Stimulated activated memory B cell treated with anti-CD40 and anti-IgM and Interleukin-4, amounts not matched to agents 10 μg/mL and 1 μg/mL and 100 μg/mL, for 72 hours (primary cell): ENCODE results near the gene RFTN1.

ENCODE experiments used
- ATAC-seq: fragments of 150-1000 bp; cut with Tn5 transposase; 2 replicates; pipeline ENCODE4 v1.10.0; 2021
- H3K27ac Mint-ChIP-seq: one replicate; pipeline ENCODE4 v1.8.0; 2022; ENCODE audit warnings: mild to moderate bottlenecking, mixed read lengths
- H3K27me3 Mint-ChIP-seq: one replicate; pipeline ENCODE4 v1.8.0; 2022; ENCODE audit warnings: mixed read lengths
- H3K36me3 Mint-ChIP-seq: one replicate; pipeline ENCODE4 v1.8.0; 2022; ENCODE audit warnings: mixed read lengths
- H3K4me1 Mint-ChIP-seq: one replicate; pipeline ENCODE4 v1.8.0; 2022; ENCODE audit warnings: mixed read lengths
- H3K4me3 Mint-ChIP-seq: one replicate; pipeline ENCODE4 v1.8.0; 2022; ENCODE audit warnings: mild to moderate bottlenecking, moderate library complexity, mixed read lengths
- H3K9me3 Mint-ChIP-seq: one replicate; pipeline ENCODE4 v1.8.0; 2022; ENCODE audit warnings: mixed read lengths

RFTN1 gene

GRCh38 chr3:16432714-16433113 is 80.8 kb downstream of the RFTN1 start:
- no peaks in the 10 kb centered on the region for H3K27me3 Mint-ChIP-seq
- peak overlapping the region; percentile 28 for H3K4me3 Mint-ChIP-seq
- peaks cover 93% of the 10 kb centered on the region for H3K36me3 Mint-ChIP-seq
- no peak for ATAC-seq
- no peaks in the 10 kb centered on the region for H3K9me3 Mint-ChIP-seq
- H3K4me1 Mint-ChIP-seq: peaks cover 76% of the 10 kb centered on the region
- peak overlapping the region; percentile 98 for H3K27ac Mint-ChIP-seq

GRCh38 chr3:16430717-16431630 is 82.5 kb downstream of the RFTN1 start:
- H3K36me3 Mint-ChIP-seq: peaks cover 96% of the 10 kb centered on the region
- peaks cover 82% of the 10 kb centered on the region for H3K4me1 Mint-ChIP-seq
- no peaks in the 10 kb centered on the region for H3K9me3 Mint-ChIP-seq
- ATAC-seq: peak; percentile 95
- peak overlapping the region; percentile 98 for H3K27ac Mint-ChIP-seq
- peak overlapping the region; percentile 66 for H3K4me3 Mint-ChIP-seq
- H3K27me3 Mint-ChIP-seq: peaks cover under 1% of the 10 kb centered on the region

GRCh38 chr3:16429086-16429485 is 84.4 kb downstream of the RFTN1 start:
- peak overlapping the region; percentile 8 for H3K4me3 Mint-ChIP-seq
- H3K36me3 Mint-ChIP-seq: peaks cover 94% of the 10 kb centered on the region
- peaks cover 9% of the 10 kb centered on the region for H3K27me3 Mint-ChIP-seq
- H3K9me3 Mint-ChIP-seq: no peaks in the 10 kb centered on the region
- peaks cover 77% of the 10 kb centered on the region for H3K4me1 Mint-ChIP-seq
- H3K27ac Mint-ChIP-seq: peak overlapping the region; percentile 98
- no peak for ATAC-seq

GRCh38 chr3:16428612-16429011 is 84.9 kb downstream of the RFTN1 start:
- Mint-ChIP-seq H3K9me3 (no peaks in the 10 kb centered on the region), H3K4me3 (no peak overlapping the region), H3K27ac (peak overlapping the region; percentile 98), H3K36me3 (peaks cover 90% of the 10 kb centered on the region), H3K4me1 (peaks cover 72% of the 10 kb centered on the region), H3K27me3 (peaks cover 9% of the 10 kb centered on the region)
- ATAC-seq: no peak

- Mint-ChIP-seq H3K36me3 (peaks cover 89% of the 10 kb centered on the region), H3K4me1 (peaks cover 59% of the 10 kb centered on the region), H3K4me3 (no peak overlapping the region), H3K9me3 (no peaks in the 10 kb centered on the region), H3K27ac (no peak overlapping the region), H3K27me3 (peaks cover 9% of the 10 kb centered on the region)
- ATAC-seq: no peak
These were observed 86.2 kb downstream of the RFTN1 start for GRCh38 chr3:16427103-16427965.

GRCh38 chr3:16426665-16427064 is 86.8 kb downstream of the RFTN1 start:
- H3K9me3 Mint-ChIP-seq: no peaks in the 10 kb centered on the region

GRCh38 chr3:16426029-16426400 is 87.5 kb downstream of the RFTN1 start:
- Mint-ChIP-seq H3K9me3 (no peaks in the 10 kb centered on the region), H3K27me3 (peaks cover 9% of the 10 kb centered on the region), H3K27ac (no peak overlapping the region), H3K4me3 (no peak overlapping the region), H3K36me3 (peaks cover 89% of the 10 kb centered on the region), H3K4me1 (peaks cover 46% of the 10 kb centered on the region)
- ATAC-seq: no peak

More at GRCh38 chr3:16426665-16427064, 86.8 kb downstream of the RFTN1 start:
- Mint-ChIP-seq H3K4me3 (no peak overlapping the region), H3K36me3 (peaks cover 89% of the 10 kb centered on the region), H3K4me1 (peaks cover 52% of the 10 kb centered on the region), H3K27ac (no peak overlapping the region), H3K27me3 (peaks cover 9% of the 10 kb centered on the region)
- no peak for ATAC-seq

GRCh38 chr3:16425398-16426028 is 88.0 kb downstream of the RFTN1 start:
- peaks cover 88% of the 10 kb centered on the region for H3K36me3 Mint-ChIP-seq
- peaks cover 41% of the 10 kb centered on the region for H3K4me1 Mint-ChIP-seq
- no peak overlapping the region for H3K4me3 Mint-ChIP-seq
- H3K9me3 Mint-ChIP-seq: no peaks in the 10 kb centered on the region
- peaks cover 9% of the 10 kb centered on the region for H3K27me3 Mint-ChIP-seq
- no peak for ATAC-seq
- no peak overlapping the region for H3K27ac Mint-ChIP-seq

GRCh38 chr3:16423947-16424673 is 89.4 kb downstream of the RFTN1 start:
- peaks cover 38% of the 10 kb centered on the region for H3K4me1 Mint-ChIP-seq

GRCh38 chr3:16423298-16423697 is 90.2 kb downstream of the RFTN1 start:
- Mint-ChIP-seq H3K27me3 (peaks cover 20% of the 10 kb centered on the region), H3K9me3 (no peaks in the 10 kb centered on the region), H3K4me3 (no peak overlapping the region), H3K27ac (no peak overlapping the region), H3K36me3 (peaks cover 83% of the 10 kb centered on the region), H3K4me1 (peaks cover 36% of the 10 kb centered on the region)
- no peak for ATAC-seq

More at GRCh38 chr3:16423947-16424673, 89.4 kb downstream of the RFTN1 start:
- no peak for ATAC-seq
- H3K36me3 Mint-ChIP-seq: peaks cover 84% of the 10 kb centered on the region
- no peak overlapping the region for H3K4me3 Mint-ChIP-seq
- H3K27ac Mint-ChIP-seq: no peak overlapping the region
- no peaks in the 10 kb centered on the region for H3K9me3 Mint-ChIP-seq
- H3K27me3 Mint-ChIP-seq: peaks cover 13% of the 10 kb centered on the region

GRCh38 chr3:16419640-16420241 is 93.8 kb downstream of the RFTN1 start:
- H3K27ac Mint-ChIP-seq: peak overlapping the region; percentile 27
- H3K36me3 Mint-ChIP-seq: peaks cover 80% of the 10 kb centered on the region
- H3K9me3 Mint-ChIP-seq: no peaks in the 10 kb centered on the region
- no peak overlapping the region for H3K4me3 Mint-ChIP-seq
- H3K4me1 Mint-ChIP-seq: peaks cover 39% of the 10 kb centered on the region
- peaks cover 16% of the 10 kb centered on the region for H3K27me3 Mint-ChIP-seq
- no peak for ATAC-seq

- H3K9me3 Mint-ChIP-seq: no peaks in the 10 kb centered on the region
- ATAC-seq: no peak
- H3K27me3 Mint-ChIP-seq: peaks cover 28% of the 10 kb centered on the region
- peak overlapping the region; percentile 2 for H3K27ac Mint-ChIP-seq
- peaks cover 91% of the 10 kb centered on the region for H3K36me3 Mint-ChIP-seq
- peaks cover 55% of the 10 kb centered on the region for H3K4me1 Mint-ChIP-seq
- H3K4me3 Mint-ChIP-seq: no peak overlapping the region
These were observed 95.4 kb downstream of the RFTN1 start for GRCh38 chr3:16417945-16418739.

GRCh38 chr3:16415911-16416476 is 97.5 kb downstream of the RFTN1 start:
- Mint-ChIP-seq H3K4me1 (peaks cover 75% of the 10 kb centered on the region), H3K36me3 (peaks cover 86% of the 10 kb centered on the region), H3K9me3 (no peaks in the 10 kb centered on the region), H3K4me3 (no peak overlapping the region), H3K27ac (peak overlapping the region; percentile 14), H3K27me3 (peaks cover 28% of the 10 kb centered on the region)
- ATAC-seq: no peak
